Measurements from ENCODE around the gene PRDX6.

- no peak for TF ChIP-seq CTCF (IDR thresholded peaks at IDR 0.05)
- TF ChIP-seq POLR2A (IDR thresholded peaks at IDR 0.05), result no peak
Observed at GRCh38 chr1:173475564-173476196, 1.5 kb upstream of the PRDX6 start.

Data from prostate gland (tissue), 2 donors.